Amniotic stem cell (primary cell): ENCODE measurements around the gene DUS2.

ENCODE experiments used
- DNase-seq: peaks from one replicate; lab custom pipeline; 2025; lab: John Stamatoyannopoulos, UW

DUS2 gene

DNA sequence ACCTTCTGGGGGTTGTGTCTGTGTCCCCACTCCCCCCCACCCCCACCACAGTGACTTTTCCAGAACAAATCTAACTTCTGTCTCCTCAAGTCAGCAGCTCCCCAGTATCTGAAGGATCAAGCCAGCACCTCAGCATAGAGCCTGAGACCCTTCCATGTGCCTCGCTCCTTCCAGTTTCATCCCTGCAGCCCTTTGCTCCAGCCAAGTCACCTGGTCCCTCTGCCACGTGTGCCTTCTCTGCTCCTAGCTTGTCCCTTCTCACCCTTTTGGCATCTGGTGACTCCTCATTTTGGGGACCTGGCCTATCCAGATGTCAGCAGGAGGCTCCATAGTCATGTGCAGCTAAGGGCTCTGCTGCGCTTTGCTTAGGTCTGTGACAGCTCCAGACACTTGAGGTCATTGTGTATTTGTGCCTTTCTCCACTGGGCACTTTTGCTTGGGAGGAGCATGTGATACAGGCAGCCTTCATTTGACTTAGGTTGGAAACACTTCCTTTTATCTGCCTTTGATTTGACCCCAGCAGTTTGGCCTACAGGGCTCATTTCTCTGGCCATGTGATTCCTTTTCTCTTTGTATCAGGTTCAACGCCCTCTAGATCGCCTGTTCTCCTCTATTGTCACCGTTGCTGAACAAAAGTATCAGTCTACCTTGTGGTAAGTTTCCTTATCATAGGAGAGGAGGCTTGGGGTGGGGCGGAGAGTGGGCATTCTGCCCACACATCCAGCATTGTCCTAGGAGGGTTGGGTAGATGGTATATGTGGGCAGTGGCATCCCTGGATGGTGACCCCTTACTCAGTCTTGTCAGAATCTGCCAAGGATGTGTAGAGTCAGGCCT lies 55.0 kb downstream of the DUS2 start:
- DNase-seq = no peak

DNA sequence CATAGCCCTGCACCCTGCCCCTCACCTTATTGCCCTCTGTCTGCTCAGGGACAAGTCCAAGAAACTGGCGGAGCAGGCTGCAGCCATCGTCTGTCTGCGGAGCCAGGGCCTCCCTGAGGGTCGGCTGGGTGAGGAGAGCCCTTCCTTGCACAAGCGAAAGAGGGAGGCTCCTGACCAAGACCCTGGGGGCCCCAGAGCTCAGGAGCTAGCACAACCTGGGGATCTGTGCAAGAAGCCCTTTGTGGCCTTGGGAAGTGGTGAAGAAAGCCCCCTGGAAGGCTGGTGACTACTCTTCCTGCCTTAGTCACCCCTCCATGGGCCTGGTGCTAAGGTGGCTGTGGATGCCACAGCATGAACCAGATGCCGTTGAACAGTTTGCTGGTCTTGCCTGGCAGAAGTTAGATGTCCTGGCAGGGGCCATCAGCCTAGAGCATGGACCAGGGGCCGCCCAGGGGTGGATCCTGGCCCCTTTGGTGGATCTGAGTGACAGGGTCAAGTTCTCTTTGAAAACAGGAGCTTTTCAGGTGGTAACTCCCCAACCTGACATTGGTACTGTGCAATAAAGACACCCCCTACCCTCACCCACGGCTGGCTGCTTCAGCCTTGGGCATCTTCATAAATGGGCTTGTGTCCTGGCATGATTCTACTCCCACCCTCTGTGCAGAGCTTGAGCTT lies 55.8 kb downstream of the DUS2 start:
- no peak for DNase-seq

DNA sequence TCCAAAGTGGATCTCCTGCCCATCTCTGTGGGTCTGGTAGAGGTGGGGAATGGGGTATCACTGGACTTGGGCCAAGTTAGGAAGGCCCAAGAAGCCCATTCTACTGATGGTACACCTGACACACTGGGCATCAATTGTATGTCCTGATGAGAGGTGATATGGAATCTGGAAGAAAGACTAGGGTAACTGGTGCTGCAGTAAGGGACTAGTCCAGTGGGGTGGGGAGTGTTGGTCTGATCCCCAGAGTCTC lies 56.2 kb downstream of the DUS2 start:
- no peak for DNase-seq

DNA sequence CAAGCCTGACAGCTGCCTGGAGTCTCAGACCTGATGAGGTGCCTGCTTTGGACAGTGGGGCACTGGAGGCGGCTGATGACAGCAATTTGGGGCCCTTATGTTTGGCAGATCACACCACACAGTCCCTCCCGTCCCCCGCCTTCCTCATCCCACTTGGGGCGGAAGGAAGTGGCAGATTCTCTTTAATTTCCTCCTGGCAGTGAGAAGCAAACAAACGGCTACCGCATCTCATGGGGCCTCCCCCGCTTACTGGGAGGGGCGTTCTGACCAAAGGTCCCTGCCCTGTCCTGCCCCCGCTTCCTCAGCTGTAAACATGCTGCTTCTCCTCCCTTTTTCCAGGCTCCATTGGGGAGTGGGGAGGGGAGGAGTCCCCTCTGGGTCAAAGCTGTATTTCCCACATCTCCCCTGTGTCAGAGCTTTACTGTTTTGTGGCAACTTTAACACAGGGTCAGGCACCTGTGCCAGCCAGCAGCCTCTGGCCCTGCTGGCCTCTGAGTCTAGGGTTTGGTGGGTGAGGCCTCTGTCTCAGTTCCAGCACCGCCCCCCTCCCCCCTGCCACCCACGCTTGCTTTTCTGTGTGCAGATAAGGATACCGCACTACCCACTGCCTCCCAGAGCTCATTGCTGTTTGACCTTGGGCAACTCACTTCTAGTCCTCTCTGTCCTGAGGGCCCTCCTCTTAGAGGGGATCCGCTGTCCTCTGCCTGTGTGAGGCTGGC lies 56.7 kb downstream of the DUS2 start:
- DNase-seq = no peak

DNA sequence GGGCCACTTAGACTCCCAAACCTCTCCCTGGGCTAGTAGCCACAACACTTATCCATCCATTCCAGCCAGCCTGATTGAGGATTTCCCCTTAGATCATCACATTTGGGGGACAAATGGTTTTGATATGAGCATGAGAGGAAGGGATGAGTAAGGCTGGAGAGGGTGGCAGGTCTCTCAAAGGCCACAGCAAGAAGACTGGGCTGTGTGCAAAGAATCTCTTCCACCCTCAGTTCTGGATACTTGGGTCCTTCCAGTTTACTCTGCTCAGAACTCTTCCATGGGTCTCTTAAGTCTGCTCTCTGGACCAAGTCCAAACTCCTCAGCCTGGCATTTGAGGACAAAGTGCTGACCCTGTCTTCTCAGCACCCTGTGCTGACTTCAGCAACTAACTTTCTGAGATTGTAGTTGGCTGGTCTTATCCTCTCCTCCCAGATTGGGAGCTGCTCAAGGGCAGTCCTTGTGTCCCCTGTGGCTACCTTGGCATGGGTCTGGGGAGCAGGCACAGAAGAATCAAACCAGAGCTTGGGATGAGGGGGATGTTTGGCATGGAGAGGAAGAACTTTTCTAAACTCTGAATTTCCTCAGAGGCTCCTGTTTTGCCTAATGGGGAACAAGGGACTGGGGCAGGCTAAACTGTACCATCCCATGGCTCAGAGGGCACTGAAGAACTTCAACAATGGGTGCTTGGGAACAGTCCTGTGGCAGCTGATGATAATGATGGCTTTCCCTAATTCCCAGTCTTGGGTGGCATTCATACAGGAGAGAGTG lies 59.0 kb downstream of the DUS2 start:
- DNase-seq = no peak

DNA sequence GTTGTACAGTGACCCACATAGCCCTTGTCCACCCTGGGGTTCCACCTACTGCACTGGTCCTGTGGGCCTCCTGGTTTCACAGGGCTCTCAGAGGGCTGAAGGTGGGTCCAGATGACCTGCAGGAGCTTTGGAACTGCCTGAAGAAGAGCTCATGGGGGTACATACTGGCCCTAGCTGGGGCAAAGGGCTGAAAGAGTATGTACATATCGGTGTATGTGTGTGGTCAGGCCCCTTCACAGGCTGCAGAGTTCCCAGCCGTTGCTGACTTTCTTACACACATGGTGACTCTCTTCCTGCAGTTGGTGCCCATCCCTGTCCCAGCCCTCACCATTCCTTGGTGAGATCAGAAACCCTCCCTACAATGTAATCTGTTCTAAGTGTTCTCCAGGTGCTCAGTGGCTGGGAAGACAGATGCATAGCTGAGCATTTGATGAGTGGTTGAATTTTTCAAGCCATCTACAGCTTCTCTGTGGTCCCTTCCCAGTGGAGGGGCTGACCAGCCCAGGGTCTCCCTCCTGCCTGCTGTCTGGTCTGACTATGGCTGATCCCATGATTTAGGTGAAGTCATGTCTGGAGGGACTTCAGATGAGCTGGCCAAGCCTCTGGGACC lies 59.6 kb downstream of the DUS2 start:
- no peak for DNase-seq

DNA sequence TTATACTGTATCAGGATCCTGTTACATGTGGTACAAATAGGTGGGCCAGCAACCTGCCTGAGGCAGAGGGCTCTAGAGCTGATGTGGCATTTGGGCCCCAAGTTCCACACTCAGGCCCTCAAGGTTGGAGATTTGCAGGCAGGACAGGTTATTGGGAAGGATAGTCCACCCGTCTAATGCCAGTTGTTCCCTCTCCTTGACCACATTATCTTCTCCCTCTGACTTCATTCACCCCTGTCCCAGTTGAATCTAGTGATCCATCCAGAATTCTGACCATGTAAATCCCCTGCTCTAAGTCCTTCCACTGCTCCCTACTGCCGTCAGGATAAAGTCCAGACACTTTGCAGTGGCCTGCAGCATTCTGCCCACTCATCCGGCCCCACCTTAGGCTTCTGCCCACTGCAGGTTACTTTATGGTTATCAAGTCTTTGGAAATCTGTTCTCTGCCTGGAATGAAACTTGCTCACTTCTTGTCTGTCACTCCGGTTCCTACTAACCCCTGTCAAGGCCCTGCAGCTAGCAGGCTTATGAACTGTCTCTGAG lies 60.2 kb downstream of the DUS2 start:
- no peak for DNase-seq

DNA sequence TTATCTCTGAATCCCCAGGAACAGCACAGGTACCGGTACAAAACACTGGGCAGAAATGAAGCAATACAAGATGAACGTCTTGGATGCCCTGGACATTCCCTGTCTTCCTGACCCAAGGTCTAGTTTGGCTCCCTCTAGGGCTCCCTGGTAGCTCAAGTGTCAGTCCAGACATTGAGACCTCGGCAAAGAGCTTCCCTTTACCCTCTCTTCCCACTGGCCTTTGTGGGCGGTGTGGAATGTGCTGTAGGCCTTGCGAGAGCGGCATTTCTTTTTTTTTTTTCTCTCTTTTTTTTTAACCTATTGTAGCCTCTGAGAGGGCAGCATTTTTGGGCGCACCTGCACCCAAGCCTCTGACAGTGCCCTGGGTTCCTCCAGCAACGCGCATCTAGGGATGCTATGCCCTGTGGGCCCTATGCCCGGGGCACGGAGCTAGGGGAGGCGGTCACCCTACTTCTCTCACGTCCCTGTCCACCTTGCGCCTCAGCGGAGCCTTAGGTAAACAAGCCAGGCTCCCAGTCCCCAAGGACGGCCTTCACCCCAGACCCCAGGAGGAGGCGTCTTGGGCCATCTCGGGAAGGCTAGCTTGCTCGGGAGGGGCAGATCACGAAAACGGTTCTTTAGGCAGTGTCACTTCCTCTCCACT lies 60.9 kb downstream of the DUS2 start:
- DNase-seq = no peak

DNA sequence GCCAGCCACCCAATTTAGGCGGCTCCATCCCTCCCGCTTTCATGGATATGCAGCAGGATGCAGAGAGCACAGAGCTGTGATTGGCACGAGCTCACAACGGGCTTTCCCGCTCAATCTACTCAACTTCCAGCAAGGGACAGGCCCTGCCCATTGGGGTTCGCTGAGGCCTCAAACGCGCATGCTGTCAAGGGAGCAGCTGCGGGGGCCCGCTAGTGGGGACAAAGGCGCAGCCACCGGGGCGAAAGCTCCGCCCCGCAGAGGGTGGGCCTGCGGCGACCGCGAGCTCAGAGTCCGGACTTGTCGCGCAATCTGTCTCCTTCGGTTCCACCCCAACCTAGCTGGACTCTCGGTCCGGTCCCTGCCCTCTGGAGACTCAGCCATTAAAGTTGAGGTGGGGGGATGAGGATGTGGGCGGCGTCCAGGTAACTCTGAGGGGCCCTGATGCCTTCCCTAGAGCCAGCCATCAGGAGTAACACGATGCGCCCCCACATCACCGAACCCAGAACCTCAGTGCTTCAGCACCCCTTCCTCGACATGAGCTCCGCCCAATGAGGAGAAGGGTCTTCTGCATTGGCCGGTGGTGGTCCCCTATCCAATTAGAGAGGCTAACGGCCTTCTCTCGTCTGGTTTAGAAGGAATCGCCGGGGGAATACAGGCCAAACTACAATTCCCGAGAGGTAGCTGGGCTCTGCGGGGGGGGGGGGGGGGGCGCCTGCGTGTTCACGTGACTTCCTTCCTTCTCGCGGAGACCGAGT lies 61.6 kb downstream of the DUS2 start:
- DNase-seq = no peak

DNA sequence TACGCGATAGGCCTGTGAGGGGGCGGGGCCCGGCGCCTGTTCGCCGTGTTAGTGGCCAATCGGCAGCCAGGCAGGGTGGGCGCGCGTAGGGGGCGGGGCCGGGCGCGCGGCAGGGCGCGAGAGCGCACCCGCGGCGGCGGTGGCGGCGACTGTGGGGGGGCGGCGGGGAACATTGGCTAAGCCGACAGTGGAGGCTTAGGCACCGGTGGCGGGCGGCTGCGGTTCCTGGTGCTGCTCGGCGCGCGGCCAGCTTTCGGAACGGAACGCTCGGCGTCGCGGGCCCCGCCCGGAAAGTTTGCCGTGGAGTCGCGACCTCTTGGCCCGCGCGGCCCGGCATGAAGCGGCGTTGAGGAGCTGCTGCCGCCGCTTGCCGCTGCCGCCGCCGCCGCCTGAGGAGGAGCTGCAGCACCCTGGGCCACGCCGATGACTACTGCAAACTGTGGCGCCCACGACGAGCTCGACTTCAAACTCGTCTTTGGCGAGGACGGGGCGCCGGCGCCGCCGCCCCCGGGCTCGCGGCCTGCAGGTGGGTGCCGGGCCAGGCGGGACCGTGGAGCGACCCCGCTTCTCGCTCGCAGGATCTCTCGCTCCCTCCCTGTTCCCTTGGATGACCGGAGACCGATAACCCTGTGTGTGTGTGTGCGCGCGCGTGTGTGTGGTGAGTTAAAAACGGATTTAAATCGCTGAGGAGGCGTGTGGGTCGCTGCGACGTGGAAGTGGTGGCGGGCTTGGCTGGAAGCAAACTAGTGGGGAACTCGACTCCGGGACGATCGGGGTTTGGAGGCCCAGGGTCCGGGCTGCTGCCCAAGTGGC lies 62.4 kb downstream of the DUS2 start, which contains the start of gene NFATC3:
Gene NFATC3, plus strand, starts transcription at position 112 of the 813 bp plus-strand sequence. Its CDS starts 312 bp downstream, at position 424.
- DNase-seq = peak; percentile 89

DNA sequence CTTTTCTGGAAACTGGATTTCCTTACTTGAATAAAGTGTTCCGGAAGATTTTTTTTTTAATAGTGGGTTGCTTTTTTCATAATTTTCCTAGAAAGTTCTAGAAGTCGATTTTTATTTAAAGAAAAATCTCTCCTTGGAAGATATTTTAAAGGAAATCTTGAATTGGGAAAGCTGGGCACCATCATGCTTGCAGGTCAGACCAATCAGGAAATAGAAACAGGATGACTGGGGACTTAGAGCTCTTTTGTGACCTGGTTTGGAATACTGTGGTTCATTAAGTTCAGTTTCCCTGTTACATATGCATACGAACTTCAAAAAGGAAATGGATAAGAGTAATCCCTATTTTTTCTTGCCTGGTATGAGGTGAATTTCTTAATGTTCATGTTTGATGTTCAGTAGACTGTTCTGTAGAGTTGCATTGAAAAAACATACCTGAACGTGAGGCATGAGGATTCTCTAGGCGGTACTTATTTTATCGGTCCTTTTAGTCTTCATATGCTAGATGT lies 63.3 kb downstream of the DUS2 start:
- DNase-seq = peak; percentile 39

DNA sequence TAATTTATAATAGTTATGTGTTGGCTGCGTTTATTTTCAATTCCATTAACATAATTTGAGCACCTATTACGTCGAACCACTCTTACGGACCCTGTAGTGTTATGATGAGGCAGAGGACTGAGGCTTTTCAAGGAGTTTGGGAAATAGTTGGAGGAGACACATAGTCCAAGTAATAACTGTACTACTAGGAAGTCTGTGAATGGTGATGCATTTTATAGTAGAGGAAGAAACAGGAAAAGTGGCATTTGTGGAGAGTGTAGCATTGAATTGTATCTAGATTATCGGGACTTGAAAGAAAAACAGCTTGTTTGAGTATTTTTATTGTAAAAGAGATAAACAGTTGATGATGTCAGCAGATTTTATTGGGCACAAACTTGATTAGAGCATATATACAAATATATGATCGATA lies 63.8 kb downstream of the DUS2 start:
- no peak for DNase-seq

DNA sequence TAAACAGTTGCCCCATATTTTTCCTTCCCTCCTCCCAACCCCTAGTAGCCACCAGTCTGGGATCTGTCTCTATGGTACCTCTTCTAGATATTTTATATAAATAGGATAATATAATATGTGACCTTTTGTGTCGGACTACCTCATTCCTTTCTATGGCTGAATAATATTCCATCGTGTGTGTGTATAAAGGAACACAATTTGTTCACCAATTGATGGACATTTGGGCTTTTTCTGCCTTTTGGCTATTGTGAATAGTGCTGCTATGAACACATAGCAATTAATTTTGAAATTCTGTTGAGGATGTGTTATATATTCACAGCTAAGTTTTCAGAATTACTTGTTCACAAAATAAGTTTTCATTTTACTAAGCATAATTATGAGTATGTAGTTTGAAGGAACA lies 64.6 kb downstream of the DUS2 start:
- DNase-seq = no peak

DNA sequence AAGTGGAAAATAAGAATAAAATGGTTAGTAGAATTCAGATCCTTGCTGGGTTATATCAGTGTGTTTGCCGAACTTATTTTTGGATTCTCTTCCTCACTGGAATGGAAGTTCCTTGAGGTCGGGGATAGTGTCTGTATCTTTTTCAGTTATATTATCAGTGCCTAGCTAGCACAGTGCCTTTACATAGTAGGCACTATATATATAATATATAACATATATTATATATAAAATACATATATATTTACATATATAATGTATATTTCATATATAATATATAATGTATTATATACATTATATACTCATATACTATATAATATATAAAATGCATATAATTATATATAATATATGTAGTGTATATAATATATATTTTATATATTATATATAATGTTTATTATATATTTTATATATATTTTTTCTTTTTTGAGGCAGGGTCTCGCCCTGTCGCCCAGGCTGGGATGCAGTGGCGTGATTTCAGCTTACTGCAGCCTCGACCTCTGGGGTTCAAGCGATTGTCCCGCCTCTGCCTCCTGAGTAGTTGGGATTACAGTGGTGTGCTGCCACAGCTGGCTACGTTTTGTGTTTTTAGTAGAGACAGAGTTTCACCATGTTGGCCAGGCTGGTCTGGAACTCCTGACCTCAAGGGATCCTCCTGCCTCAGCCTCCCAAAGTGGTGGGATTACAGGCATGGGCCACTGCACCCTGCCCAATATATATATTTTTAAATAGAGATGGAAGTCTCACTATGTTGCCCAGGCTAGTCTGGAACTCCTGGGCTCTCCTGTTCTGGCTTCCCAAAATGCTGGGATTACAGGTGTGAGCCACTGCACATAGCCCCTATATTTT lies 65.3 kb downstream of the DUS2 start:
- no peak for DNase-seq

DNA sequence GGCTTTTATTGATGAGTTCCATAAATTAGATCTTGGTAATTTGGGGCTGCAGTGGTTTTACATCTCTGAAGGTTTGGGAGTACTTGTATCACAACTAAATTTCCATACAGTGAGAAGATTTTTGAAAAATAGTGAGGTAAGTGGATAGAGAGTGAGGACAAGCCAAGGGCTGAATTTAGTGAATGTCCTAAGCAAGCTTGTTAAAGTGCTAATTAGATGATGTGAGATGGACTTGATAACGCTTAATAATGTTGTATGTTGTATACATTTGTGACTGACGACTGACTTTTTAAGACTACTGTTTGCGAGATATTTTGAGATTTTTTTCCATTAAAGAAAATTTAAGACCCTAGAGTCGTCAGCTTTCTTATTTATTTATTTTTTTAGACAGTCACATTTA lies 66.0 kb downstream of the DUS2 start:
- DNase-seq = no peak

DNA sequence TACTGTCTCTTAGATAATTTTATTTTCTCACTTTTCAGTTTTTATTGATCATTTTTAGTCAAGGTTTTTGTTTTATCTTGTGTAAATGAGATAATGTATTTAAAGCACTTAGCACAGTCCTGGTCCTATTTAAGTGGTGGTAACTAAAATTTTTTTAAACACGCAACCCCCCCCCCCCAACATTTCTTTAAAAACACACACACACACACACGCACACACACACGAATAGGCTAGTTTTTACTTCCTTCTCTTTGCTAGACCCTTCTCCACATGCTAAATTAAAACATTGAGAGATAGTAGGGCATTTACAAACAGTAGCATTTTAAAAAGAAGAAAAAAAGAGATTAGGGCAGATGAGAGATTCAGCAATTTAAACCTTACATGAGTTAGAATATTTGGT lies 67.0 kb downstream of the DUS2 start:
- DNase-seq = no peak

DNA sequence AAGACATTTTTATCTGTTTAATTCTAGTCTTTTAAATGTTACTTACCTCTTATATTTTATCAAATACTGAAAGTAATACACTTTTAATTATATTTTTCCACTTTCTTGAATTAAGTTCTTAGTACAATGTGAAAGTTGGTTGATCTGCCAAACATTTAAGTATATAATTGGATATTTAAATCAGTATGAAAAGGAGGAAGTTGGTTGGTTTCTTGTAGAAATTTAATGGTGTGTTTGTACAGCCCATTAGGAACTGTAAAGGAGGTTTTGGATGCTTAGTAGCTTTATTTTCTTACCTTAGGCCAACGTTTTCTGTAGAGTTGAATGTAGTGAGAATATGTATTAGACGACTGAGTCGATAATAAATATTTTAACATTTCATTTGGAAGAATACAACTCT lies 67.4 kb downstream of the DUS2 start:
- no peak for DNase-seq
